HG03378 (cell line): ENCODE results near the gene NAPB.
"Not testable (repeated sequence)": the region's sequence is repeated elsewhere in the genome, so short reads cannot be mapped to it uniquely, and the experiment has no call there.

Source experiments
- ATAC-seq: cut with Tn5 transposase; IDR thresholded peaks from one replicate; pipeline ENCODE4 v1.9.1; 2021; ENCODE audit warnings: mild to moderate bottlenecking, moderate library complexity; ENCODE audit not compliant: unreplicated experiment

NAPB gene

DNA sequence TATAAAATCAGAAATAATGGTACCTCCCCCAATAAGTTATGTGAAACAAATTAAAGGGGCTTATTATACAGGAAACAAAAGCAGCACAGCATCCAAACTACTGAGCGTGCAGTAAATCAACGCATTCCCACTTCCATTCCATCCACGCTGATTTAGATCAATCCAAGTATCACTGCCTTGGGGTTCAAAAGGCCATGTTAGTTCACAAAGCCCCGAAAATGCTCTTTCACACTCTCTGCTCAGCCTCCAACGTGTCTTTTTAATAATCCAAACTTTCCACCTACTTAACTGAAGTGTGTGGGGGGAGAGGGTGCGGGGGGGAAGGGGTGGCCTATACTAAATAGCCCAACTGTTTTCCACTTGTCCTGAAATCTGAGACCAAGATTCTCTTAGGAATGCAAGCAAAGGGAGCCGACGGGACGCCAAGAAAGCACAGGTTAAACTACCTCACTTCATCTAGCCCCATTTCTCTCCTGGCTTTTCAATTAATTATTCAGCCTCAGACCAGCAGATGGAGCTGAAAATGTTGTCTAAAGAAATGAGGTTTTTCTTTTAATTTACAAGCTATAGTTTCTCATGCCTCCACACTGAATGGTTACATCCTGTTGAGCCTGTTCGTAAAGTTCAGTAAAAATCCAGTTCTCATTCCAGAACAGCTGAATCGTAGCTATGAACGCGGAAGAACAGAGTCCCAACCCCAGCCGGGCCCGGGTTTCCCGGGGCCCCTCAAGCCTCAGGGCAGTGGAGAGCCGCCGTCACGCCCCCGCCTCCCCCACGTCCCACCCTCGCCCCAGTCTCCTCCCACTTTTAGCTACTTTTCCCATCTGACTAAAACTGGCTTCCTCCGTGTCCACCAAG is 71.7 kb downstream of the NAPB start:
- ATAC-seq, result peak; percentile 16

GRCh38 chr20:23348510-23348909 is 72.8 kb downstream of the NAPB start:
- ATAC-seq, result not testable (repeated sequence)

DNA sequence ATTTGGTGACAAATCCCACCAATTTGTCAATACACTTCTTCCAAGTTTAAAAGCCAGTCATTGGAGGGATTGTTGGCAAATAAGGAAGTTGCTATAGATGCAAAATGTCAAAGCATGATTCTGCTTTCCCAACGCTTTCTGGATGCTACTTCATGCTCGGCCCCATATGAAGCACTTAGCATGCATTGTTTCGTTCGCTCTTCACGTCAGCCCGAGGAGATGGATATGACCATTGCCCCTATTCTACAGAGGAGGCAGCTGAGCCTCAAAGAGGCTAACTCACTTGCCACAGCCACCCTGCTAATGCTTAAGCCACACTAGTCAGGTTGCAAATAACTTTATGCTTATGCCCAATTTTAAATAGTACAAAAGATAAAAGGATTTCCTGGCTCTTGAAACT is 73.5 kb downstream of the NAPB start:
- no peak for ATAC-seq

DNA sequence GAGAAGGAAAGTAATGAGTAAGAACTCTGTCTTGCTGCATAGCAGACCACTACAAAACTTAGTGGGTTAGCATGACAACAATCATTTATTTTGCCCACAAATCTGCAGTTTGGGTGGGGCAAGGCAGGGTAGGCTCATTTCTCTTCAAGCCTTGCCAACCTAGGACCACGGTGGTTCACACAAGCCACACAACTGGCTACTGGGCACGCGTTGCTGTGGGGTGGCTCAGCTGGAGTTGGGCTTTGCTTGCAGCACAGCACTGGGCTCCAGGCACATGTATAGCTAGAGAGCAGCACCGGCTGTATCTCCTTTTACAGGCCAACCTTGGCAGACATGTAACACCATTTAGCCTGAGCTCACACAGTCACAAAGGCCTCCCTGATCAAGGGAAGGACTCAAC is 75.3 kb downstream of the NAPB start:
- ATAC-seq, result no peak

GRCh38 chr20:23344336-23344735 is 77.0 kb downstream of the NAPB start:
- no peak for ATAC-seq

GRCh38 chr20:23343590-23343989 is 77.7 kb downstream of the NAPB start:
- no peak for ATAC-seq

- ATAC-seq, result no peak
Observed at GRCh38 chr20:23341073-23341472, 80.2 kb downstream of the NAPB start.

- no peak for ATAC-seq
Observed at GRCh38 chr20:23340524-23340923, 80.8 kb downstream of the NAPB start.

DNA sequence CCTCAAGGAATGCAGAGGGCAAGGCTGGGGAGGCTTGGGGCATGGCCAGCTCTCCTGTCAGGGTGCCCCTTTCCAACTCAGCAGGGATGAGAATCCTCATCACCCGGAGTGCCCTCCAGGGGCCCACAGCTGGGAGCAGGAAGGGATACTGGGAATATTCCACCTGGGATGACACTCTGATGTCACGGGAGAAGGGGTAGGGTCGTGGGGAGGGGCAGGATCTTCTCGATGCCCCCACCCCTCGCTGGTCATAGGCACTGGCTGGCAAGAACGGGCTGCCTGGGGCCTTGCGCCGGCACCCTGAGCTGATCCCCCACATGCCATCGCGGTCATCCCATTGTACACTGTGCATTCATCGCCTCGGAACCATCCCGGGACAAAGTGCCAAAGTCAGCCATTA is 81.3 kb downstream of the NAPB start:
- no peak for ATAC-seq

DNA sequence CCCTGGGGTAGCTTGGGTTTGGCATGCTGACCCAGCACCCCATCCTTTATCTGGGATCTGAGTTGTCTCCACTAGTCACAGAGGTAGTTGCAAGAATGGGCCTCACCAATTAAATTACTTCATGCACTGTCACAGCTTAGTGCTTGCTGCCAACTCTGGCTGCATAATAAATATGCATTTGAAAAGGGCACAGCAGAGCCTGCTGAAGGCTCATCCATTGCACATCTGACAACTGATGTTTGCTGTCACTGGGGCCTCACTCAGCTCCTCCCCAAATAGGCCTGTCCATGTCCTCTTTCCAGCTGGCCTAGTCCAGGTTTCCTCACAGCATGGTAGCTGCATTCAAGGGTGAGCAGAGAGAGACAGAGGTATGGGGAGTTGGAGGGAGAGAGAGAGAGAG is 84.0 kb downstream of the NAPB start:
- ATAC-seq, result no peak

- no peak for ATAC-seq
Observed at GRCh38 chr20:23336476-23336875, 84.8 kb downstream of the NAPB start.

GRCh38 chr20:23335521-23335920 is 85.8 kb downstream of the NAPB start:
- no peak for ATAC-seq

GRCh38 chr20:23334111-23334510 is 87.2 kb downstream of the NAPB start:
- ATAC-seq, result no peak

DNA sequence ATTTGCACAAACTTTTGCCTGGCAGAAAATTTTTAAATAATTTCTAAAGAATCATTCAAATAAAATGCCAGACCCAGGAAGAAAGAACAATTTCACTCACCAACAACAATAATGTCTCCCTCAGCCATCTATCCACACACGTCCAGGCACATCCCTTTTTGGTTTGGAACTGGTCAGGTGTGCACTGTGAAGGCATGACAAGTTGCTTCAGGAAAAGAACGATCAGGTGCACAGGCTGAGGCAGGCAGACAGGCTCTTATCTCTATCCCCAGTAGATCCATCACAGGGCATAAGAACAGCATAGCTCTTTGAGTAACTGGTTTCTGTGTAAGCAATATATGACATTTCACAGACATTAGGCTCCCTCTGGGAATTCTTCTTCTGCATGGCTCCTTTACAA is 88.8 kb downstream of the NAPB start:
- ATAC-seq, result no peak

DNA sequence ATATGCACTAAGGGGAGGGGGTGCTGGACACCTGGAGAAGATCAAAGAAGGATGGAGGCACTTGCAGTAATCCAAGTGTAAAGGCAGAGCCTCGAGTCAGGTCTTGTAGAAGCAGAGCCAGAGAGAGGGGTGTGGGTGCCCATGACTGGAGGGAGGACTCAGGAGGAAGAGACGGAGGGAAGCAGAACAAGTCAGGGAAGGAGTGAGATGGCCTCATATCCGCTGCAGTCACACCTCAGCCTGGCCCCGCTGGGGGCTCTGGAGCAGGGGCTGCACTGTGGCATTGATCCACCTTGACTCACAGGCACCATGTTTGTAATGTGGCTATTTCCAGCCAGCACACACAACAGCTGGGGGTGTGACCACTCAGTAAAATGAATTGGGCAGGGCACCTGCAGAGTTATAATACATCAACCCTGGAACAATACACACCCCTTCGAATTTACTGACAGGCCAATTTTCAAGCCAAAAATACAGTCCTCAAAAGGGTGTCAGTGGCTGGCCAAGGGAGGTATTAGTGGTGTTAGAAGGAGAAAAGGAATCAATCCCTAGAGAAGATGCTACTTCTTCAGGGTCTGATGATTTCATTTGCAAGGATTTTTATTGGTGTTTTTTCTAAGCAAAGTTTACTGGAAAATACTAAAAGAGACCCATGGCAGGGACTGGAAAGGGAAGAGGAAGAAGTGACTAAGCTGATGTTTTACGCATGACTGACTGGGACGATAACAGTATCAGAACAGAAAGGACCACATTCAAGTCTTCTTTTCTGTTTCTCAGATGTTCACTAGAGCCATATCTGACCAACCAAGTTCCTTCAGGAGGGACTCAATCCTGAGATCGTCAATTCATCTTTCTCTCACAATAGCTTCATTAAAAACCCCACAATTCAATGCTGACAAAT is 89.6 kb downstream of the NAPB start:
- no peak for ATAC-seq

DNA sequence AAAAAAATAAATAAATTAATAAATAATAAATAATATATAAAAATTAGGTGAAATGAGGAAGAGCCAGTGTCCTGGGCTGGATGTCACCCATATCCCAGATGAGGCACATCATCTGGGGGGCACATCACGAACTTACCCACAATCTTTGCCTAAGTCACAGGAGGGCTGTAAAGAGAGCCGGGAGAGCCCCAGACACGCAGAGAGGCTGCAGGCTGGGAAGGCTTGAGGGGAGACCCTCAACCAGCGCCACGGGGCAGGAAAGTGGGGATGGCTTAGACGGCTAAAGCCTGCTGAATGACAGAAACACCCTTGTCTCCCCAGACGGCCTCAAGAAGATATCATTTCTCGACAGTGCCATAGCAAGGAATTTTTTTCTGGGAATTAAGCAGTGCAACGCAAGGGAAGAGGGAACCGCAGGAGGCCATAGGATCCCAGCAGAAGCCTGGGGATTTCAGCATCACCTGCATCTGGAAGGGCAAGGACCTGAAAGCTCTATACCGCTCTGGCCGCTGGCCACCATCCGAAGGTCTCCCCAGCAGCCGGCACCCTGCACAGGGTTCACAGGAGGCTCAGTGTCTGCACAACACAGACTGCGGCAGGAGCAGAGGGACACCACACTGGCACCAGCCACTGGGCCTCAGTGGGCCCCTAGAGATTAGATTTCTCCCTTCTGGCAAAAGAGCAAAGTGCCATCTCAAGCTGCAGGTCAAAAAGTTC is 93.5 kb downstream of the NAPB start:
- no peak for ATAC-seq

DNA sequence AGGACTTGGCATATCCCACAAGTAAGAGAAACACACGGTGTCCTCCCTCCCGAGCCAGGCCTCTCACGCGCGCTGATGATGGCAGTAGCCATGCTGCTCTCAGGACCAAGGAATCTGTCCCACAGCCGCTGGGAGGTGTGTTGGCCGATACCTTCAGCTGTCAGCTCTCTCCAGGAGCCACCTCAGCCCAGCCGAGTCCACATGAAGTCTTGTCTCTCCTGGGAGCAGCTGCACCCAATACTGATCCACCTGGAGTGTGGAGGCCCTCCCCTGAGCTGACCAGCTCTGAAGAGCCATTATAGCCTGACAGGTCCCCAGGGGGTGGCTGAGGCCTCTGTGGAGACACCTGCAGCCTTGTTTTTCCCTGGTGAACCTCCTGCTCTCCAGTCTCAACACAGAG is 94.5 kb downstream of the NAPB start:
- ATAC-seq, result no peak

GRCh38 chr20:23325107-23325506 is 96.2 kb downstream of the NAPB start:
- ATAC-seq, result no peak
